K562 (cell line): ENCODE measurements around the gene NALCN. TPM values are rescaled to one million over a fixed set of nuclear protein-coding genes. Genes with fewer than 3 reads are reported as not detected.

ENCODE experiments used
- ATAC-seq: fragments of 200-7000 bp; cut with Tn5 transposase; 3 replicates; pipeline ENCODE4 v1.9.1; 2020; ENCODE audit warnings: moderate library complexity
- BruUV-seq: library from RNA; stranded (reverse); fragments of 400-500 nt; replicated peaks from 2 replicates; lab custom pipeline; 2021; lab: Mats Ljungman, UMichigan
- CTCF ChIA-PET: fragments of 300-600 bp; formaldehyde crosslinking; extraction: SDS; loops from one replicate; lab custom pipeline; 2021; ENCODE audit warnings: low intra/inter-chr PET ratio; lab: Yijun Ruan, JAX
- POLR2A ChIA-PET: fragments of 300-600, 350-650 bp; sonication (Branson Sonifier 250); formaldehyde crosslinking; extraction: SDS; loops from one replicate; lab custom pipeline; 2021; ENCODE audit warnings: antibody characterized with exemption, inconsistent platforms; lab: Yijun Ruan, JAX
- DNase-seq, 4 experiments: peaks; one replicate each; pipeline versions ENCODE4 v3.0.0 to v3.0.0-alpha.2; 2011 to 2018; ENCODE audit warnings: low spot score in 3 of 4, mixed read lengths in 3 of 4; ENCODE audit errors: extremely low read depth in 1 of 4
- FAIRE-seq: peaks from 2 replicates; lab custom pipeline; 2011; peaks lifted over from hg19 to GRCh38; lab: Jason Lieb, UNC
- H2AFZ ChIP-seq: 2 replicates; pipeline ENCODE4 v1.6.0; 2011; ENCODE audit warnings: low read depth, low read length, control low read depth, inconsistent platforms
- H3K27ac ChIP-seq: fragments of 200-600 bp; 3 replicates; pipeline ENCODE4 v1.8.0; 2011; ENCODE audit warnings: low read depth, mild to moderate bottlenecking, control low read depth, inconsistent platforms, low read length, moderate library complexity, mixed read lengths; ENCODE audit errors: extremely low read depth
- H3K27me3 ChIP-seq, 2 experiments: fragments of 300-600 bp in 1 of 2; 2 replicates in 1 of 2; 3 replicates in 1 of 2; pipeline versions ENCODE4 v1.6.0 to v1.8.0; 2011; ENCODE audit warnings: inconsistent platforms in 2 of 2, low read length in 2 of 2, mild to moderate bottlenecking in 1 of 2, mixed read lengths in 1 of 2, moderate library complexity in 1 of 2; ENCODE audit not compliant: control insufficient read depth in 2 of 2, insufficient read depth in 2 of 2
- H3K36me3 ChIP-seq: fragments of 300-600 bp; 3 replicates; pipeline ENCODE4 v1.8.0; 2011; ENCODE audit warnings: mild to moderate bottlenecking, low read length, inconsistent platforms; ENCODE audit not compliant: control insufficient read depth, insufficient read depth
- H3K4me1 ChIP-seq, 2 experiments: fragments of 200-600 bp in 1 of 2; replicated peaks in 1 of 2; 2 replicates in 1 of 2; 3 replicates in 1 of 2; pipeline versions ENCODE4 v1.5.1 to v1.8.0; 2011; ENCODE audit warnings: inconsistent platforms in 2 of 2, low read length in 2 of 2, mild to moderate bottlenecking in 1 of 2, mixed read lengths in 1 of 2, moderate library complexity in 1 of 2; ENCODE audit not compliant: control insufficient read depth in 2 of 2, insufficient read depth in 2 of 2
- H3K4me2 ChIP-seq: 2 replicates; pipeline ENCODE4 v1.6.1; 2011; ENCODE audit warnings: low read length, control low read depth, inconsistent platforms, mixed read lengths; ENCODE audit not compliant: insufficient read depth
- H3K4me3 ChIP-seq: fragments of 200-600 bp; sonication (generic), shearing (Covaris generic); 2 replicates; pipeline ENCODE4 v1.5.1; 2016; ENCODE audit warnings: control low read depth, inconsistent platforms
- H3K79me2 ChIP-seq: fragments of 200-600 bp; 3 replicates; pipeline ENCODE4 v1.8.0; 2011; ENCODE audit warnings: low read length, inconsistent platforms; ENCODE audit not compliant: control insufficient read depth, insufficient read depth
- H3K9ac ChIP-seq, 2 experiments: 2 replicates each; pipeline versions ENCODE4 v1.6.0 to v1.6.1; 2011; ENCODE audit warnings: low read depth in 2 of 2, low read length in 2 of 2, control low read depth in 1 of 2, inconsistent platforms in 1 of 2, mild to moderate bottlenecking in 1 of 2, mixed read lengths in 1 of 2; ENCODE audit not compliant: insufficient read depth in 1 of 2
- H3K9me1 ChIP-seq: one replicate; pipeline ENCODE4 v1.6.0; 2011; ENCODE audit warnings: inconsistent platforms, mild to moderate bottlenecking, low read length, moderate library complexity; ENCODE audit not compliant: control insufficient read depth, insufficient read depth
- H3K9me3 ChIP-seq: replicated peaks from 2 replicates; pipeline ENCODE4 v1.5.1; 2011; ENCODE audit warnings: low read depth, low read length, inconsistent platforms; ENCODE audit not compliant: control insufficient read depth, insufficient read depth
- H4K20me1 ChIP-seq: replicated peaks from 2 replicates; pipeline ENCODE4 v1.6.1; 2011; ENCODE audit warnings: low read length, inconsistent platforms, mixed read lengths; ENCODE audit not compliant: control insufficient read depth, insufficient read depth
- ARID2 ChIP-seq: fragments of 450-650 bp; IDR thresholded peaks from 2 replicates; pipeline ENCODE4 v1.6.1; 2017; ENCODE audit warnings: antibody characterized with exemption, mild to moderate bottlenecking
- CHD2 ChIP-seq: IDR thresholded peaks from 2 replicates; pipeline ENCODE4 v1.6.1; 2011; ENCODE audit warnings: low read depth, low read length
- GABPA ChIP-seq: fragments of 200-800 bp; sonication (Bioruptor generic); conservative IDR thresholded peaks from 2 replicates; pipeline ENCODE4 v1.6.1; 2016; ENCODE audit warnings: low read depth, missing genetic modification characterization, missing compliant biosample characterization
- POLR2H ChIP-seq: IDR thresholded peaks from 2 replicates; pipeline ENCODE4 v1.6.1; 2016; ENCODE audit warnings: missing genetic modification characterization, low read depth, mild to moderate bottlenecking, control low read depth, missing compliant biosample characterization, moderate library complexity
- SPI1 ChIP-seq: IDR thresholded peaks from 2 replicates; pipeline ENCODE4 v1.6.1; 2011; ENCODE audit warnings: low read depth, low read length, control low read depth, borderline replicate concordance
- SUPT5H ChIP-seq: fragments of 450-650 bp; IDR thresholded peaks from 2 replicates; pipeline ENCODE4 v1.6.1; 2016
- TAF9B ChIP-seq: fragments of 450-650 bp; IDR thresholded peaks from 2 replicates; pipeline ENCODE4 v1.6.1; 2018; ENCODE audit warnings: mild to moderate bottlenecking; ENCODE audit not compliant: partially characterized antibody
- ZNF263 ChIP-seq: sonication (generic); formaldehyde crosslinking; IDR thresholded peaks from 2 replicates; pipeline ENCODE4 v1.8.0; 2022; ENCODE audit warnings: mild to moderate bottlenecking, missing genetic modification reagents, borderline replicate concordance
- ZNF311 ChIP-seq: fragments of 250-450 bp; sonication (Bioruptor Pico); IDR thresholded peaks from 2 replicates; pipeline ENCODE4 v1.4.0; 2020; ENCODE audit warnings: mild to moderate bottlenecking, moderate library complexity
- ZNF696 ChIP-seq: fragments of 250-450 bp; sonication (Bioruptor Pico); conservative IDR thresholded peaks from 2 replicates; pipeline ENCODE4 v1.4.0; 2020; ENCODE audit warnings: mild to moderate bottlenecking, moderate library complexity
- ZZZ3 ChIP-seq: fragments of 450-650 bp; IDR thresholded peaks from 2 replicates; pipeline ENCODE4 v1.6.1; 2016; ENCODE audit warnings: antibody characterized with exemption, mild to moderate bottlenecking, moderate library complexity
- WGBS: fragments of 100-300 bp; shearing (Covaris generic); methylation state at CpG from one replicate; pipeline ENCODE4 v1.1.6; 2016; ENCODE audit warnings: low coverage, mixed read lengths; ENCODE audit not compliant: insufficient coverage; ENCODE audit errors: missing lambda C conversion rate; 5-methylcytosine and 5-hydroxymethylcytosine counted together
- in situ Hi-C: fragments of 300-500 bp; cut with MboI; formaldehyde crosslinking; loops from 4 replicates; pipeline ENCODE4 v1.15.0; 2018; ENCODE audit warnings: inconsistent platforms, mixed read lengths
- intact Hi-C: fragments of 100-400 bp; cut with micrococcal nuclease; formaldehyde crosslinking; loops from 2 replicates; pipeline ENCODE4 v1.14.2; 2022
- polyA plus RNA-seq, 8 experiments: library from polyadenylated mRNA; depleted of rRNA in 4 of 8; stranded (reverse) in 5 of 8; unstranded in 3 of 8; fragments of >200 nt; fragmentation: Nextera tagmentation in 2 of 8; fragmentation: Illumina TruSeq in 1 of 8; extraction: Ambion mirVana in 2 of 8; extraction: Trizol in 1 of 8; gene quantifications; 2 replicates each; pipeline versions ENCODE4 v1.2.1 to v1.2.3, GENCODE V29; 2011 to 2014; ENCODE audit warnings: inconsistent platforms in 1 of 8, missing spikeins in 1 of 8
- total RNA-seq, 7 experiments: library from RNA; depleted of rRNA in 6 of 7; stranded (reverse); fragments of >200 nt in 6 of 7; fragmentation: Illumina TruSeq in 2 of 7; extraction: Trizol in 2 of 7; gene quantifications; 2 replicates each; pipeline versions ENCODE4 v1.2.1 to v1.2.3, GENCODE V29; 2011 to 2021; ENCODE audit warnings: low replicate concordance in 1 of 7

The NALCN gene
- total and polyA plus RNA-seq, 9 of the 15 experiments (the other 6 are each of a cell fraction or from before 2014, with no cell fraction given) = not detected

DNA sequence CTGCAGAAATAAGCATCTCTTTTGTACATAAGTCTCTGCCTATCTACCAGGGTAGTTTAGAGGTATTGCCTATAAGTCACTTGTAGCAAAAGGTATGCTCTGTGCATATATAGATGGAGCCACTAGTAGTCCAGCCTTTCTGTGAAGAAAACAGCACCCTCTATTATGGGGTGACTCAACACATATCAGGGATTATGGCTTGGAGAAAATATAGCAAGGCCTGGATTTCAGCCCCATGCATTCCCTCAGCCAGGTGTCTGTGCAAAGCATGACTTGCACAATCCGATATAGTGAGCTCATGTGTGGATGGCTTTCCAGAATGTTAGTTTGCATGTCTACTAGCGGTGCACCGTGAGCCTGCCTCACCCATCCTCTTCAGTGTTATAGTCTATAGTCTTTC is 13.4 kb upstream of the NALCN start (continued):
- TF ChIP-seq ZNF263 (CRISPR knock-in tag) (no peak), ARID2 (no peak), ZZZ3 (no peak), ZNF696 (CRISPR knock-in tag) (no peak), GABPA (tag) (no peak)

DNA sequence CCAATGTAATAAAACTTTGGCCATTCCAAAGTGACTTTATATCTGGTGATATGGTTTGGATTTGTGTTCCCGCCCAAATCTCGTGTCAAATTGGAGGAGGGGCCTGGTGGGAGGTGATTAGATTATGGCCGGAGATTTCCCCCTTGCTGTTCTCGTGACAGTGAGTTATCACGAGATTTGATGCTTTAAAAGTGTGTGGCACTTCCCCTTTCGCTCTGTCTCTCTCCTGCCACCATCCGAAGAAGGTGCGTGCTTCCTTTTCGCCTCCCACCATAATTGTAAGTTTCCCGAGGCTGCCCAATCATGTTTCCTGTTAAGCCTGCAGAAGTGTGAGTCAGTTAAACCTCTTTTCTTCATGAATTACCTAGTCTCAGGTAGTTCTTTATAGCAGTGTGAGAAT is 9.3 kb upstream of the NALCN start:
- Histone ChIP-seq H3K9ac (no peak overlapping the region), H3K36me3 (no peaks in the 10 kb centered on the region), H3K9me1 (no peaks in the 10 kb centered on the region), H3K27ac (no peak overlapping the region), H4K20me1 (no peaks in the 10 kb centered on the region), H3K4me3 (no peak overlapping the region), H3K27me3 (no peaks in the 10 kb centered on the region), H2AFZ (no peak overlapping the region), H3K79me2 (no peaks in the 10 kb centered on the region), H3K4me1 (no peaks in the 10 kb centered on the region), H3K9me3 (no peaks in the 10 kb centered on the region), H3K4me2 (no peak overlapping the region)
- intact Hi-C loops (no loop called here), in situ Hi-C loops (no loop called here)
- ChIA-PET CTCF (no interaction called here), POLR2A (no interaction called here)
- ATAC-seq (no peak), FAIRE-seq (no peak), DNase-seq (peak in 1 of 4 experiments; percentile 5)
- BruUV-seq = no TSS peak
- TF ChIP-seq TAF9B (no peak), SUPT5H (no peak), ZNF311 (no peak), SPI1 (peak; percentile 75), POLR2H (tag) (peak; percentile 26; the same call in 1 of the 2 replicates), CHD2 (peak; percentile 31; the same call in 1 of the 2 replicates)
- 2% methylated on average over 9 of the region's 10 CpGs for WGBS
